H1 (cell line): ENCODE results near the gene SLC5A11. TPM values are rescaled to one million over a fixed set of nuclear protein-coding genes. Genes with fewer than 3 reads are reported as not detected.

Experiments used
- CTCF ChIA-PET: fragments of 300-600 bp; sonication (Branson Sonifier 250); formaldehyde crosslinking; loops from one replicate; lab custom pipeline; 2021; ENCODE audit not compliant: partially characterized antibody; lab: Charles Lee
- POLR2A ChIA-PET: fragments of 300-600 bp; sonication (Branson Sonifier 250); formaldehyde crosslinking; loops from one replicate; lab custom pipeline; 2021; ENCODE audit warnings: inconsistent platforms; ENCODE audit not compliant: partially characterized antibody; lab: Charles Lee
- DNase-seq, 2 experiments: peaks; one replicate each; pipeline versions ENCODE4 v3.0.0 to v3.0.0-alpha.2; 2010 to 2022; ENCODE audit warnings: low spot score in 2 of 2, low read depth in 1 of 2, mixed read lengths in 1 of 2
- FAIRE-seq: peaks from 2 replicates; lab custom pipeline; 2011; peaks lifted over from hg19 to GRCh38; lab: Jason Lieb, UNC
- H2AFZ ChIP-seq: 2 replicates; pipeline ENCODE4 v1.8.1; 2012; ENCODE audit warnings: low read length, inconsistent platforms
- H2AK5ac ChIP-seq: 2 replicates; pipeline ENCODE4 v1.6.1; 2013; ENCODE audit warnings: low read depth, low read length
- H2BK120ac ChIP-seq: replicated peaks from 2 replicates; pipeline ENCODE3; 2013; ENCODE audit warnings: low read depth, low read length, inconsistent platforms
- H2BK12ac ChIP-seq: 2 replicates; pipeline ENCODE4 v1.6.1; 2013; ENCODE audit warnings: low read depth, low read length
- H2BK15ac ChIP-seq: 2 replicates; pipeline ENCODE4 v1.6.1; 2013; ENCODE audit warnings: low read length
- H2BK20ac ChIP-seq: 2 replicates; pipeline ENCODE4 v1.6.1; 2013; ENCODE audit warnings: low read length
- H2BK5ac ChIP-seq: 2 replicates; pipeline ENCODE4 v1.6.1; 2013; ENCODE audit warnings: low read depth, low read length
- H3K14ac ChIP-seq: 2 replicates; pipeline ENCODE4 v1.6.1; 2013; ENCODE audit warnings: inconsistent platforms; ENCODE audit not compliant: insufficient read length
- H3K18ac ChIP-seq: 2 replicates; pipeline ENCODE4 v1.6.1; 2013; ENCODE audit warnings: low read length; ENCODE audit errors: extremely low read depth
- H3K23ac ChIP-seq: 2 replicates; pipeline ENCODE4 v1.6.1; 2013; ENCODE audit warnings: inconsistent platforms; ENCODE audit not compliant: insufficient read length
- H3K23me2 ChIP-seq: 2 replicates; pipeline ENCODE4 v1.6.1; 2013; ENCODE audit warnings: low read depth, low read length
- H3K27ac ChIP-seq: 2 replicates; pipeline ENCODE4 v1.6.1; 2011; ENCODE audit warnings: low read depth, low read length, inconsistent platforms
- H3K27me3 ChIP-seq, 4 experiments: replicated peaks in 1 of 4; 1 replicate in 1 of 4; 2 replicates in 3 of 4; pipeline versions ENCODE4 v1.6.1 to v1.8.1; 2011 to 2013; ENCODE audit warnings: low read length in 3 of 4, mild to moderate bottlenecking in 3 of 4, inconsistent platforms in 2 of 4, mixed read lengths in 2 of 4, moderate library complexity in 1 of 4; ENCODE audit not compliant: control insufficient read depth in 3 of 4, insufficient read depth in 3 of 4; ENCODE audit errors: extremely low read depth in 1 of 4
- H3K36me3 ChIP-seq, 4 experiments: 2 replicates each; pipeline versions ENCODE4 v1.6.1 to v1.8.1; 2011 to 2013; ENCODE audit warnings: mild to moderate bottlenecking in 4 of 4, low read length in 3 of 4, moderate library complexity in 2 of 4, control low read depth in 1 of 4, inconsistent platforms in 1 of 4; ENCODE audit not compliant: insufficient read depth in 4 of 4, control insufficient read depth in 2 of 4
- H3K4ac ChIP-seq: replicated peaks from 2 replicates; pipeline ENCODE3; 2013; ENCODE audit warnings: low read length, low read depth, mixed read lengths, inconsistent platforms; ENCODE audit not compliant: insufficient read length
- H3K4me1 ChIP-seq, 4 experiments: replicated peaks in 1 of 4; 1 replicate in 1 of 4; 2 replicates in 3 of 4; pipeline versions ENCODE4 v1.6.1 to v1.8.1; 2011 to 2013; ENCODE audit warnings: low read length in 3 of 4, inconsistent platforms in 2 of 4, mixed read lengths in 1 of 4; ENCODE audit not compliant: insufficient read depth in 4 of 4, control insufficient read depth in 3 of 4
- H3K4me2 ChIP-seq, 2 experiments: 2 replicates each; pipeline versions ENCODE4 v1.6.1 to v1.8.1; 2011 to 2013; ENCODE audit warnings: low read depth in 2 of 2, low read length in 2 of 2, control low read depth in 1 of 2, inconsistent platforms in 1 of 2, mild to moderate bottlenecking in 1 of 2; ENCODE audit not compliant: insufficient read depth in 1 of 2
- H3K4me3 ChIP-seq, 4 experiments: fragments of 200-600, 300-600 bp in 1 of 4; sonication (generic), shearing (Covaris generic), sonication (Bioruptor Twin) in 1 of 4; 2 replicates each; pipeline versions ENCODE4 v1.5.1 to v1.8.1; 2011 to 2016; ENCODE audit warnings: low read length in 4 of 4, low read depth in 3 of 4, control low read depth in 2 of 4, inconsistent platforms in 2 of 4, mild to moderate bottlenecking in 2 of 4, mixed read lengths in 1 of 4, moderate library complexity in 1 of 4; ENCODE audit not compliant: insufficient read depth in 2 of 4; ENCODE audit errors: extremely low read depth in 1 of 4
- H3K56ac ChIP-seq: replicated peaks from 2 replicates; pipeline ENCODE3; 2013; ENCODE audit warnings: low read depth, mild to moderate bottlenecking, mixed read lengths, low read length, inconsistent platforms; ENCODE audit not compliant: insufficient read length
- H3K79me1 ChIP-seq: 2 replicates; pipeline ENCODE4 v1.6.1; 2013; ENCODE audit warnings: low read depth, low read length, control low read depth
- H3K79me2 ChIP-seq, 2 experiments: 2 replicates each; pipeline versions ENCODE4 v1.6.1 to v1.8.1; 2012 to 2013; ENCODE audit warnings: low read length in 2 of 2, mild to moderate bottlenecking in 2 of 2, inconsistent platforms in 1 of 2; ENCODE audit not compliant: insufficient read depth in 2 of 2, control insufficient read depth in 1 of 2
- H3K9ac ChIP-seq, 4 experiments: replicated peaks in 1 of 4; 1 replicate in 1 of 4; 2 replicates in 3 of 4; pipeline versions ENCODE4 v1.6.1 to v1.8.1; 2011 to 2013; ENCODE audit warnings: low read depth in 3 of 4, low read length in 3 of 4, control low read depth in 2 of 4, mild to moderate bottlenecking in 2 of 4, moderate library complexity in 2 of 4, inconsistent platforms in 1 of 4; ENCODE audit errors: extremely low read depth in 1 of 4
- H3K9me3 ChIP-seq, 2 experiments: 2 replicates each; pipeline versions ENCODE4 v1.6.1 to v1.8.1; 2012 to 2013; ENCODE audit warnings: mild to moderate bottlenecking in 2 of 2, moderate library complexity in 2 of 2, control low read depth in 1 of 2, inconsistent platforms in 1 of 2, low read depth in 1 of 2, low read length in 1 of 2, mixed read lengths in 1 of 2; ENCODE audit not compliant: insufficient read depth in 2 of 2
- H4K20me1 ChIP-seq, 2 experiments: replicated peaks in 1 of 2; 2 replicates each; pipeline versions ENCODE3 to v1.8.1; 2011 to 2013; ENCODE audit warnings: inconsistent platforms in 2 of 2, low read length in 2 of 2, mild to moderate bottlenecking in 1 of 2; ENCODE audit not compliant: insufficient read depth in 2 of 2, control insufficient read depth in 1 of 2
- H4K5ac ChIP-seq: 2 replicates; pipeline ENCODE4 v1.6.1; 2013; ENCODE audit warnings: low read length, low read depth, mixed read lengths, inconsistent platforms; ENCODE audit not compliant: insufficient read length
- H4K8ac ChIP-seq: 2 replicates; pipeline ENCODE4 v1.8.0; 2013; ENCODE audit warnings: mild to moderate bottlenecking, moderate library complexity, low read length, inconsistent platforms; ENCODE audit not compliant: insufficient read depth; ENCODE audit errors: extremely low read depth
- H4K91ac ChIP-seq: replicated peaks from 2 replicates; pipeline ENCODE3; 2013; ENCODE audit warnings: low read length, mixed read lengths, inconsistent platforms; ENCODE audit not compliant: insufficient read length
- CHD1 ChIP-seq: IDR thresholded peaks from 2 replicates; pipeline ENCODE4 v1.6.1; 2012; ENCODE audit warnings: low read depth, low read length, improper control_type of control experiment
- EZH2 ChIP-seq: fragments of 200-600 bp; sonication (generic); IDR thresholded peaks from 2 replicates; pipeline ENCODE4 v1.7.1; 2012; ENCODE audit warnings: low read depth, mild to moderate bottlenecking, moderate library complexity, low read length, inconsistent platforms; ENCODE audit not compliant: severe bottlenecking
- HDAC2 ChIP-seq, 2 experiments: fragments of 300-600 bp in 1 of 2; sonication (generic) in 1 of 2; IDR thresholded peaks; 2 replicates each; pipeline ENCODE4 v1.6.1; 2011 to 2012; ENCODE audit warnings: low read depth in 2 of 2, low read length in 2 of 2, mild to moderate bottlenecking in 2 of 2, moderate library complexity in 2 of 2, borderline replicate concordance in 1 of 2, inconsistent platforms in 1 of 2
- HDAC6 ChIP-seq: IDR thresholded peaks from one replicate; pipeline ENCODE4 v1.7.1; 2012; ENCODE audit warnings: low read depth, mild to moderate bottlenecking, inconsistent platforms, low read length, moderate library complexity
- KDM1A ChIP-seq: fragments of 200-600, 300-600 bp; sonication (generic); IDR thresholded peaks from 2 replicates; pipeline ENCODE4 v1.7.1; 2016; ENCODE audit warnings: mild to moderate bottlenecking, low read length, borderline replicate concordance
- MAFK ChIP-seq: IDR thresholded peaks from 2 replicates; pipeline ENCODE4 v1.6.1; 2012; ENCODE audit warnings: low read depth, mild to moderate bottlenecking, improper control_type of control experiment, low read length
- POU5F1 ChIP-seq: IDR thresholded peaks from 2 replicates; pipeline ENCODE4 v1.6.1; 2011; ENCODE audit warnings: low read depth, mild to moderate bottlenecking, low read length, moderate library complexity
- RFX5 ChIP-seq: IDR thresholded peaks from 2 replicates; pipeline ENCODE4 v1.6.1; 2011; ENCODE audit warnings: low read depth, low read length, improper control_type of control experiment, borderline replicate concordance
- SIX5 ChIP-seq: IDR thresholded peaks from 2 replicates; pipeline ENCODE4 v1.6.1; 2011; ENCODE audit warnings: mild to moderate bottlenecking, low read depth, low read length
- SP1 ChIP-seq: IDR thresholded peaks from 2 replicates; pipeline ENCODE4 v1.6.1; 2011; ENCODE audit warnings: low read depth, low read length
- TAF1 ChIP-seq: IDR thresholded peaks from 2 replicates; pipeline ENCODE4 v1.6.1; 2011; ENCODE audit warnings: mild to moderate bottlenecking, low read depth, low read length
- ZNF274 ChIP-seq: IDR thresholded peaks from 2 replicates; pipeline ENCODE4 v1.7.0; 2012; ENCODE audit warnings: low read length, borderline replicate concordance; ENCODE audit errors: extremely low read depth
- WGBS, 2 experiments: shearing (Covaris generic) in 1 of 2; methylation state at CpG; one replicate each; pipeline versions ENCODE4 v1.1.6 to v1.1.7; 2013 to 2015; ENCODE audit warnings: low lambda C conversion rate in 2 of 2, mixed read lengths in 2 of 2, inconsistent platforms in 1 of 2, low coverage in 1 of 2, missing lambda C conversion rate in 1 of 2; ENCODE audit not compliant: insufficient replicate concordance in 2 of 2, insufficient coverage in 1 of 2, insufficient read length in 1 of 2; ENCODE audit errors: extremely low coverage in 1 of 2, missing lambda C conversion rate in 1 of 2; 5-methylcytosine and 5-hydroxymethylcytosine counted together
- polyA plus RNA-seq, 7 experiments: library from polyadenylated mRNA; depleted of rRNA in 3 of 7; stranded (reverse) in 5 of 7; unstranded in 2 of 7; fragments of >200 nt in 5 of 7; fragments of 200-250 nt in 2 of 7; gene quantifications; 1 replicate in 5 of 7; 2 replicates in 1 of 7; 4 replicates in 1 of 7; pipeline versions ENCODE4 v1.2.1 to v1.2.3, GENCODE V29; 2011 to 2013; ENCODE audit warnings: missing spikeins in 2 of 7, mixed read lengths in 2 of 7
- total RNA-seq: library from RNA; stranded (reverse); fragmentation: NEBNext Ultra II Directional; extraction: Animal tissue kit (Norgen Biotek cat#: 25700); gene quantifications from 2 replicates; pipeline ENCODE4 v1.2.1, GENCODE V29; 2021
- TF ChIP-seq, protein P1 (sequence below): IDR thresholded peaks from 2 replicates; pipeline ENCODE4 v1.6.1; 2012; ENCODE audit warnings: inconsistent platforms
- TF ChIP-seq, protein P2 (sequence below): IDR thresholded peaks from 2 replicates; pipeline ENCODE4 v1.6.1; 2012; ENCODE audit warnings: inconsistent platforms

SLC5A11 gene
- total and polyA plus RNA-seq, 2 of the 8 experiments (the other 6 are each of a cell fraction or from before 2014, with no cell fraction given) = 0.26 to 0.59 TPM

DNA sequence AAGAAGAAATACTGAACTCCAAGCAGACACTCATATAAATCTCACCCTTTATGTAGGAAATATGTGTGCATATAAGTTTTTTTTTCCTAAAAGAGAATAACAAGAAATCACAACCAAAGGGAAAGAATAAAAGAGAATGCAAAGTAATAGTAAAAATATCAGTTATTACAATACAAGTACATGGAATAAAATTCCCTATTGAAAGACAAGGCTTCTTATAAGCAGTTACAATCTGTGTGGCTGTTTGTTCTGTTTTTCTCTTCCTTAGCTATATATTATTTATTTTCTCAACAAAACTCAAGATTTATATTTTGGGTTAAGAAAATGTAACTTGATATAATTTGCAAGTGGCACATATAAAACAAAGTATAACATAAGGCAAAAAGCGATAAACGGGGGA lies 41.7 kb downstream of the SLC5A11 start:
- no peak overlapping the region for H2BK12ac ChIP-seq
- H2BK120ac ChIP-seq = no peak overlapping the region
- no peaks in the 10 kb centered on the region for H3K79me2 ChIP-seq
- H2BK5ac ChIP-seq = no peak overlapping the region
- no peaks in the 10 kb centered on the region for H4K20me1 ChIP-seq
- no peak overlapping the region for H4K91ac ChIP-seq
- H3K18ac ChIP-seq = no peak overlapping the region
- no peak overlapping the region for H3K4ac ChIP-seq
- H3K9me3 ChIP-seq = no peaks in the 10 kb centered on the region
- no peak overlapping the region for H2AFZ ChIP-seq
- no peak overlapping the region for H4K8ac ChIP-seq
- DNase-seq (no peak), FAIRE-seq (no peak)
- H3K27ac ChIP-seq = no peak overlapping the region
- H2BK20ac ChIP-seq = no peak overlapping the region
- no peaks in the 10 kb centered on the region for H3K36me3 ChIP-seq
- WGBS, 2 experiments = 88% methylated on average over 2 of the region's 2 CpGs; no CpG with 5 or more reads in 1 of the 2 experiments
- H3K4me1 ChIP-seq = no peaks in the 10 kb centered on the region; a peak in 1 of 7 replicates
- ChIA-PET CTCF (no interaction called here), POLR2A (no interaction called here)
- H3K79me1 ChIP-seq = no peaks in the 10 kb centered on the region; the same call in 1 of the 2 replicates
- no peak overlapping the region for H3K23ac ChIP-seq
- no peak overlapping the region for H3K56ac ChIP-seq
- no peak overlapping the region for H2AK5ac ChIP-seq
- H3K4me2 ChIP-seq = no peak overlapping the region
- H3K9ac ChIP-seq = no peak overlapping the region
- no peak overlapping the region for H3K14ac ChIP-seq
- no peak overlapping the region for H4K5ac ChIP-seq
- H3K27me3 ChIP-seq = peaks cover 0 to 1% (median 0%) of the 10 kb centered on the region in 4 experiments; a peak in 1 of 7 replicates
- H3K4me3 ChIP-seq = no peak overlapping the region
- H2BK15ac ChIP-seq = no peak overlapping the region
- no peaks in the 10 kb centered on the region for H3K23me2 ChIP-seq
- TF ChIP-seq ZNF274 = no peak
- no peak for TF ChIP-seq RFX5
- no peak for TF ChIP-seq SIX5
- no peak for TF ChIP-seq POU5F1
- no peak for TF ChIP-seq SP1
- TF ChIP-seq HDAC2 (IDR thresholded peaks at IDR 0.05; ENCODE audit: borderline replicate concordance in 1 of 2, low read depth in 2 of 2, low read length in 2 of 2) = no peak
- no peak for TF ChIP-seq CHD1
- no peak for TF ChIP-seq TAF1
- TF ChIP-seq EZH2 = no peak
- TF ChIP-seq, protein P1, sequence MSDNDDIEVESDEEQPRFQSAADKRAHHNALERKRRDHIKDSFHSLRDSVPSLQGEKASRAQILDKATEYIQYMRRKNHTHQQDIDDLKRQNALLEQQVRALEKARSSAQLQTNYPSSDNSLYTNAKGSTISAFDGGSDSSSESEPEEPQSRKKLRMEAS = no peak
- no peak for TF ChIP-seq MAFK
- no peak for TF ChIP-seq KDM1A
- TF ChIP-seq, protein P2, sequence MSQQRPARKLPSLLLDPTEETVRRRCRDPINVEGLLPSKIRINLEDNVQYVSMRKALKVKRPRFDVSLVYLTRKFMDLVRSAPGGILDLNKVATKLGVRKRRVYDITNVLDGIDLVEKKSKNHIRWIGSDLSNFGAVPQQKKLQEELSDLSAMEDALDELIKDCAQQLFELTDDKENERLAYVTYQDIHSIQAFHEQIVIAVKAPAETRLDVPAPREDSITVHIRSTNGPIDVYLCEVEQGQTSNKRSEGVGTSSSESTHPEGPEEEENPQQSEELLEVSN = no peak
- no peak for TF ChIP-seq HDAC6
